Pancreas (tissue), 10 donors: Measurements from ENCODE around the gene OSBPL5. TPM values are rescaled to one million over a fixed set of nuclear protein-coding genes. Genes with fewer than 3 reads are reported as not detected.

Source experiments
- ATAC-seq, 4 donors: fragments of 200-7000 bp; cut with Tn5 transposase; one replicate each; pipeline versions ENCODE4 v1.8.0 to v1.9.1; 2020; ENCODE audit warnings: mild to moderate bottlenecking in 4 of 4, moderate library complexity in 4 of 4
- DNase-seq, 6 donors: peaks; one replicate each; pipeline ENCODE4 v3.0.0-alpha.2; 2020
- FAIRE-seq: peaks from 2 replicates; lab custom pipeline; 2012; peaks lifted over from hg19 to GRCh38; lab: Jason Lieb, UNC
- H3K27ac ChIP-seq, 4 donors: fragments of 200-600 bp; sonication (generic); 1 replicate in 3 of 4; 2 replicates in 1 of 4; pipeline versions ENCODE4 v1.5.0 to v1.8.0; 2020
- H3K27me3 ChIP-seq, 4 donors: fragments of 200-600 bp; one replicate each; pipeline ENCODE4 v1.8.0; 2021
- H3K36me3 ChIP-seq, 3 donors: fragments of 200-600 bp; sonication (generic) in 1 of 3; one replicate each; pipeline versions ENCODE4 v1.5.0 to v1.8.0; 2020 to 2021
- H3K4me1 ChIP-seq, 3 donors: fragments of 200-600 bp; one replicate each; pipeline ENCODE4 v1.8.0; 2021
- H3K4me3 ChIP-seq, 4 donors: fragments of 200-600 bp; sonication (generic) in 2 of 4; one replicate each; pipeline versions ENCODE4 v1.5.0 to v1.8.0; 2020 to 2021
- H3K9me3 ChIP-seq, 4 donors: fragments of 200-600 bp; one replicate each; pipeline ENCODE4 v1.8.0; 2021
- WGBS, 2 donors: extraction: QIAGEN DNeasy Blood & Tissue Kit; methylation state at CpG; one replicate each; pipeline ENCODE4 v1.1.7; 2013; 5-methylcytosine and 5-hydroxymethylcytosine counted together
- intact Hi-C, 3 donors: fragments of 100-400 bp; cut with DNase I; formaldehyde crosslinking; loops; one replicate each; pipeline versions ENCODE4 v1.11.1 to v1.14.2; 2022
- polyA plus RNA-seq, 2 donors: library from polyadenylated mRNA; stranded (reverse); fragments of 200-250 nt; gene quantifications; one replicate each; pipeline ENCODE4 v1.2.3, GENCODE V29; 2013
- total RNA-seq, 6 donors: library from RNA; stranded (reverse); fragmentation: NEBNext Ultra II Directional in 4 of 6; extraction: Animal tissue kit (Norgen Biotek cat#: 25700) in 4 of 6; gene quantifications; one replicate each; pipeline versions ENCODE4 v1.2.1 to v1.2.4, GENCODE V29; 2021 to 2023
- TF ChIP-seq, protein P1 (sequence below), 4 donors: fragments of 200-600 bp; sonication (generic) in 3 of 4; IDR thresholded peaks; one replicate each; pipeline versions ENCODE4 v1.5.0 to v1.8.0; 2021; ENCODE audit warnings: antibody characterized with exemption in 4 of 4
- donor health status: healthy with polysubstance abuse.
- donor health status: DM: no; HTN: no; CAD: no; lungs with moderate emphysema.
- donor health status: DM: no; HTN: no; CAD: no.
- donor health status: control.
- donor health status: control.
- donor health status: Bipolar disorder and iron deficiency.
- donor health status: DM: yes; HTN: yes; CAD: no.
- donor health status: DM: no; HTN: no; CAD: no.
- donor health status: DM: no; HTN: no; CAD: no.
- donor health status: DM: yes; HTN: yes; CAD: no.

OSBPL5 gene
- total and polyA plus RNA-seq, 8 donors = 9.8 to 16.7 (median 11.8) TPM

DNA sequence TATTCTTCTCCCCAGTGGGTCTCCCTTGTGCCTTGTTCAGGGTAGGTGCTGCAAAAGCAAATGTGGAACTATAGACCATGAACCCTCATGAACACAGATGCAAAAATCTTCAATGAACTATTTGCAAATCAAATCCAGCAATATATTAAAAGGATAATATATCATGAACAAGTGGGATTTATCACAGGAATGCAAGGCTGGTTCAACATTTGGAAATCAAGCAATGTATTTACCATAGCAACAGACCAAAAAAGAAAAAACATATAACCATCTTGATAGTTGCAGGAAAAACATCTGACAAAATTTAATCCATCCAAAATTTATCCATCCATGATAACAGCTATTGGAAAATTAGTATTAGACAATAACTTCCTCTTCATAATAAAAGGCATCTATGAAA lies 11.4 kb upstream of the OSBPL5 start:
- Histone ChIP-seq H3K4me1 (no peaks in the 10 kb centered on the region), H3K36me3 (no peaks in the 10 kb centered on the region), H3K27me3 (no peaks in the 10 kb centered on the region), H3K27ac (no peak overlapping the region), H3K4me3 (no peak overlapping the region), H3K9me3 (no peaks in the 10 kb centered on the region)
- FAIRE-seq (no peak), DNase-seq (no peak), ATAC-seq (no peak)
- intact Hi-C loops = no loop called here
- TF ChIP-seq, protein P1, sequence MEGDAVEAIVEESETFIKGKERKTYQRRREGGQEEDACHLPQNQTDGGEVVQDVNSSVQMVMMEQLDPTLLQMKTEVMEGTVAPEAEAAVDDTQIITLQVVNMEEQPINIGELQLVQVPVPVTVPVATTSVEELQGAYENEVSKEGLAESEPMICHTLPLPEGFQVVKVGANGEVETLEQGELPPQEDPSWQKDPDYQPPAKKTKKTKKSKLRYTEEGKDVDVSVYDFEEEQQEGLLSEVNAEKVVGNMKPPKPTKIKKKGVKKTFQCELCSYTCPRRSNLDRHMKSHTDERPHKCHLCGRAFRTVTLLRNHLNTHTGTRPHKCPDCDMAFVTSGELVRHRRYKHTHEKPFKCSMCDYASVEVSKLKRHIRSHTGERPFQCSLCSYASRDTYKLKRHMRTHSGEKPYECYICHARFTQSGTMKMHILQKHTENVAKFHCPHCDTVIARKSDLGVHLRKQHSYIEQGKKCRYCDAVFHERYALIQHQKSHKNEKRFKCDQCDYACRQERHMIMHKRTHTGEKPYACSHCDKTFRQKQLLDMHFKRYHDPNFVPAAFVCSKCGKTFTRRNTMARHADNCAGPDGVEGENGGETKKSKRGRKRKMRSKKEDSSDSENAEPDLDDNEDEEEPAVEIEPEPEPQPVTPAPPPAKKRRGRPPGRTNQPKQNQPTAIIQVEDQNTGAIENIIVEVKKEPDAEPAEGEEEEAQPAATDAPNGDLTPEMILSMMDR (IDR thresholded peaks at IDR 0.05) = no peak

DNA sequence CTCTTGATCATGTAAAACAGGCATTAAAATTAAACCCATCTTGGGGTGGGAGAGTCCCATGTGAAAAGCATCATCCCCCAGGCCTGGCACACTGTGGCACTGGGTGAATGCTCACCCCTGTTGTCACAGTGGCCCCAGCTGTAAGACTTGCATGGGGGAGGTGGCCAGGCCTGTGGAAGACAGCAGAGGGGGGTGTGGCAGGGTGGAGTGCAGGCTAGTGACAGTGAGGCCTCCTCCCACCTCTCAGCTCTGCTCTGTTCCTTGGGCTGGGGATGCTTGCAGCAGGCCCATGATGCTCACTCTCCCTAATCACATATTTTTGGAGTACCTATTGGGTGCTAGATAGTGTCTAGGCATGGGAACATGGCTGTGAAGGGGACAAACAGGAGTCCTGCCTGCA lies 10.1 kb upstream of the OSBPL5 start:
- no peaks in the 10 kb centered on the region for H3K27me3 ChIP-seq
- H3K9me3 ChIP-seq = no peaks in the 10 kb centered on the region
- peaks cover 0 to under 1% (median under 1%) of the 10 kb centered on the region in 3 donors for H3K4me1 ChIP-seq
- H3K4me3 ChIP-seq = no peak overlapping the region
- TF ChIP-seq, protein P1 (IDR thresholded peaks at IDR 0.05) = no peak
- H3K27ac ChIP-seq = no peak overlapping the region
- no peak for DNase-seq
- no peak for ATAC-seq
- no peaks in the 10 kb centered on the region for H3K36me3 ChIP-seq
- no peak for FAIRE-seq
- intact Hi-C loops = no loop called here

DNA sequence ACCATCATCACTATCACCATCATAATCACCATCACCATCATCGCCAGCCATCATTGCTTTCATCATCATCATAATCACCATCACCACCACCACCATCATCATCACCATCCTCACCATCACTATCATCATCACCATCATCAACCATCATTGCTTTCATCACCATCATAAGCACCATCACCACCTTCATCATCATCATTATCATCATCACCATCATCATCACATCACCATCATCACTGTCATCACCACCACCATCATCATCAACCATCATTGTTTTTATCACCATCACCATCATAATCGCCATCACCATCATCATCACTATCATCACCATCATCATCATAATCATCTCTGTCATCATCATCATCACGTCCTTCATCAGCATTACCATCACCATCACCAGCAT lies 9.3 kb upstream of the OSBPL5 start:
- no peak for DNase-seq
- no peak overlapping the region for H3K27ac ChIP-seq
- WGBS, 2 donors = 70 to 86% methylated on average over 3 of the region's 3 CpGs
- no peaks in the 10 kb centered on the region for H3K9me3 ChIP-seq
- ATAC-seq = no peak
- no peaks in the 10 kb centered on the region for H3K36me3 ChIP-seq
- intact Hi-C loops = no loop called here
- H3K27me3 ChIP-seq = no peaks in the 10 kb centered on the region
- H3K4me1 ChIP-seq = peaks cover 0 to 9% (median 7%) of the 10 kb centered on the region in 3 donors
- H3K4me3 ChIP-seq = no peak overlapping the region
- FAIRE-seq = no peak
- TF ChIP-seq, protein P1 (IDR thresholded peaks at IDR 0.05) = no peak

DNA sequence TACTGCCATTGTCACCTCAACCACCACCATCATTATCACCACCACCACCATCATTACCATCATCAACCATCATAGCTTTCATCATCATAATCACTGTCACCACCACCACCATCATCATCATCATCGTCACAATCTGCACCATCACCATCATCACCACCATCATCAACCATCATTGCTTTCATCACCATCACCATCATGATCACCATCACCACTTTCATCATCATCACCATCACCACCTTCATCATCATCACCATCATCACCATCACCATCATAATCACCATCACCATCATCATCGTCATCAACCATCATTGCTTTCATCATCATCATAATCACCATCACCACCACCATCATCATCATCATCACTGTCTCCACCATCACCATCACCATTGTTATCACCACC lies 8.7 kb upstream of the OSBPL5 start:
- FAIRE-seq (no peak), ATAC-seq (no peak), DNase-seq (no peak)
- intact Hi-C loops = no loop called here
- Histone ChIP-seq H3K27ac (no peak overlapping the region), H3K4me1 (peaks cover 0 to 15% (median 7%) of the 10 kb centered on the region in 3 donors), H3K27me3 (no peaks in the 10 kb centered on the region), H3K9me3 (no peaks in the 10 kb centered on the region), H3K36me3 (no peaks in the 10 kb centered on the region), H3K4me3 (no peak overlapping the region)
- 85 to 98% methylated on average over 2 of the region's 2 CpGs for WGBS, 2 donors
- TF ChIP-seq, protein P1 (IDR thresholded peaks at IDR 0.05) = no peak

DNA sequence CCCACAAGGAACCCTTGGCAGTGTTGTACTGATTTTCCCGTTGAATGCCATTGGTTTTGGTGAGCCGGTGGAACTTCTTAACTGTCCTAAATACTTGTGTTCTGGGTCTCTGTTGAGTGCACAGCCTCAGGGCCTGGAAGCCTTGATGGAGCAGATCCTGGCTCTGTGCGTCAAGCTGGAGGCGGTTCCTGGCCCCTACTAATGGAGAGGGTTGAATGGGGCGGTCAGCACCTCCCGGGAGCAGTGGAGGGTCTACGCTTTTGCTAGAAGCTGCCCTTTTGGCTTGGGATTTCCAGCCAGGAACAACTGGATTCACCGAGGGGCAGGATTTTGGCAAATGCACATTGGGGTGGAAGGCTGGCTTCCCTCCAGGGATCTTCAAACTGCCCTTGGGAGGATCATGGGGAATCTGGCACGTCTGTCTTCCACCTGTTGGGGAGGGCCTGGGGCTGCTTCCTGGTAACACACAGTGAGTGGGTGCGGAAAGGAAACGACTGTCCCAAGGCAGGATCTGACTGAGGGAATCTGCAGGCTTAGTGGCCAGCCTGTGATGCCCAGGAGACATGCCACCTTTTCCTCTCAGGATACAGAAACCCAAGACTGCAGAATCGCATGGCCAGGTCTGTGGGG lies 6.9 kb upstream of the OSBPL5 start:
- H3K9me3 ChIP-seq = no peaks in the 10 kb centered on the region
- H3K27me3 ChIP-seq = no peaks in the 10 kb centered on the region
- 78 to 87% methylated on average over 12 of the region's 12 CpGs for WGBS, 2 donors
- H3K4me1 ChIP-seq = peaks cover 0 to 15% (median 7%) of the 10 kb centered on the region in 3 donors
- FAIRE-seq = no peak
- H3K27ac ChIP-seq = no peak overlapping the region
- no peaks in the 10 kb centered on the region for H3K36me3 ChIP-seq
- intact Hi-C loops = no loop called here
- TF ChIP-seq, protein P1 (IDR thresholded peaks at IDR 0.05) = no peak
- no peak overlapping the region for H3K4me3 ChIP-seq
- ATAC-seq = no peak
- no peak for DNase-seq
